ENCODE measurements around the gene SATB2.
A peak's percentile ranks its signal among the peaks of the same experiment; 100 is the strongest.

Gene SATB2

DNA sequence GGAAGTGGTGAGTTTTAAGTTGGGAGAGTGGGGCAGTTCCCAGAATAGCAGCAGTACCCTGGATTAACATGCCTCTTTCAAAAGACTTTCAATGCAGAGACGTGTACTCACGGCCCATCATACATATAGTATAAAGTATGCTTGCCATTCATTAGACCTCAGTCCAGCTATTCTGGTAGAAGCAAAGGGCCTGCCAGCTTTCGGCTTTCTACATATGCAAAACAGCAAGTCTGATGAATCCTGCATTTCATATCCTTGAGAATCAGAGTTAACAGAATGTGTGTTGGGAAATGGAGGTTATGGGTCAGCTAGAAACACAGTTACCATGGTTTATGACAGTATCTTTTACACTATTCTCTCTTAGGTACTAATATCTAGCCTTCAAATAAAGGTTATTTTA is 27.5 kb downstream of the SATB2 start:
- H4K20me1 ChIP-seq (ENCODE audit: insufficient read depth, low read length) = no peaks in the 10 kb centered on the region

DNA sequence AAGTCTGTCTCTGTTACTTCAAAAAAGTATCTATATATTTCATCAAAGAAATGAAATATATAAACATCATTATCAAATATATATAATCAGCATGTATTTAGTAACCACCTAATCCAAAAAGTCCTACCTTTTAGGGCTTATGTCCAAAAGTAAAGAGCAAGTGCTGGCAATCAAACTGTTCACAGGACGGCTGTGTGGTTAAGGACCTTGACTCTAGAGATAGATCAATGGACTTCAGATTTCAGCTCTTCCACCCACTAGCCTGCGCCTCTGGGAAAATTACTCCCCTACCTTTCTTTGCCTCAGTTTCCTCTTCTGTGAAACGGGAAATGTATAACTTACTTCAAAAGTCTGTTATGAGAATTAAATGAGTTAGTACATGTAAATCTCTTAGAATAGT is 29.4 kb downstream of the SATB2 start:
- Histone ChIP-seq H3K9ac (ENCODE audit: low read length) (peak overlapping the region; percentile 14; the same call in 1 of the 2 replicates), H3K4me3 (ENCODE audit: low read depth, low read length, poor library complexity, severe bottlenecking) (peak overlapping the region; percentile 19), H4K20me1 (ENCODE audit: insufficient read depth, low read length) (no peaks in the 10 kb centered on the region), H3K4me2 (ENCODE audit: low read length) (peak overlapping the region; percentile 57), H3K79me2 (ENCODE audit: insufficient read depth, low read length) (peaks cover 55% of the 10 kb centered on the region), H3K27ac (ENCODE audit: low read depth, low read length, poor library complexity, severe bottlenecking) (peak overlapping the region; percentile 97), H3F3A (ENCODE audit: insufficient read depth, low read length) (peaks cover 5% of the 10 kb centered on the region; the same call in 1 of the 2 replicates), H3K9me2 (ENCODE audit: low read depth, low read length) (no peaks in the 10 kb centered on the region), H3K36me3 (ENCODE audit: insufficient read depth, low read length) (peaks cover 45% of the 10 kb centered on the region), H3K27me3 (ENCODE audit: insufficient read depth, low read length) (no peaks in the 10 kb centered on the region), H3K4me1 (ENCODE audit: insufficient read depth, low read length, severe bottlenecking) (peaks cover 75% of the 10 kb centered on the region), H3K9me3 (ENCODE audit: low read length) (no peaks in the 10 kb centered on the region), H2AFZ (ENCODE audit: low read length) (no peak overlapping the region)
- TF ChIP-seq EZH2 (IDR thresholded peaks at IDR 0.05; ENCODE audit: borderline replicate concordance, low read length) = no peak
- TF ChIP-seq, protein P1, sequence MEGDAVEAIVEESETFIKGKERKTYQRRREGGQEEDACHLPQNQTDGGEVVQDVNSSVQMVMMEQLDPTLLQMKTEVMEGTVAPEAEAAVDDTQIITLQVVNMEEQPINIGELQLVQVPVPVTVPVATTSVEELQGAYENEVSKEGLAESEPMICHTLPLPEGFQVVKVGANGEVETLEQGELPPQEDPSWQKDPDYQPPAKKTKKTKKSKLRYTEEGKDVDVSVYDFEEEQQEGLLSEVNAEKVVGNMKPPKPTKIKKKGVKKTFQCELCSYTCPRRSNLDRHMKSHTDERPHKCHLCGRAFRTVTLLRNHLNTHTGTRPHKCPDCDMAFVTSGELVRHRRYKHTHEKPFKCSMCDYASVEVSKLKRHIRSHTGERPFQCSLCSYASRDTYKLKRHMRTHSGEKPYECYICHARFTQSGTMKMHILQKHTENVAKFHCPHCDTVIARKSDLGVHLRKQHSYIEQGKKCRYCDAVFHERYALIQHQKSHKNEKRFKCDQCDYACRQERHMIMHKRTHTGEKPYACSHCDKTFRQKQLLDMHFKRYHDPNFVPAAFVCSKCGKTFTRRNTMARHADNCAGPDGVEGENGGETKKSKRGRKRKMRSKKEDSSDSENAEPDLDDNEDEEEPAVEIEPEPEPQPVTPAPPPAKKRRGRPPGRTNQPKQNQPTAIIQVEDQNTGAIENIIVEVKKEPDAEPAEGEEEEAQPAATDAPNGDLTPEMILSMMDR (IDR thresholded peaks at IDR 0.05; ENCODE audit: low read length) = no peak

More for the DNA sequence above, 27.5 kb downstream of the SATB2 start:
- TF ChIP-seq EZH2 (IDR thresholded peaks at IDR 0.05; ENCODE audit: borderline replicate concordance, low read length) = no peak
- TF ChIP-seq, protein P1 (IDR thresholded peaks at IDR 0.05; ENCODE audit: low read length) = no peak
- Histone ChIP-seq H3K9ac (ENCODE audit: low read length) (peak overlapping the region; percentile 86), H3K27ac (ENCODE audit: low read depth, low read length, poor library complexity, severe bottlenecking) (peak overlapping the region; percentile 97), H3K9me3 (ENCODE audit: low read length) (no peaks in the 10 kb centered on the region), H3K36me3 (ENCODE audit: insufficient read depth, low read length) (peaks cover 46% of the 10 kb centered on the region), H3K4me1 (ENCODE audit: insufficient read depth, low read length, severe bottlenecking) (peaks cover 75% of the 10 kb centered on the region), H3K79me2 (ENCODE audit: insufficient read depth, low read length) (peaks cover 53% of the 10 kb centered on the region), H3K27me3 (ENCODE audit: insufficient read depth, low read length) (no peaks in the 10 kb centered on the region), H3K4me3 (ENCODE audit: low read depth, low read length, poor library complexity, severe bottlenecking) (peak overlapping the region; percentile 76), H3K9me2 (ENCODE audit: low read depth, low read length) (no peaks in the 10 kb centered on the region), H2AFZ (ENCODE audit: low read length) (no peak overlapping the region), H3F3A (ENCODE audit: insufficient read depth, low read length) (no peaks in the 10 kb centered on the region), H3K4me2 (ENCODE audit: low read length) (peak overlapping the region; percentile 66)

DNA sequence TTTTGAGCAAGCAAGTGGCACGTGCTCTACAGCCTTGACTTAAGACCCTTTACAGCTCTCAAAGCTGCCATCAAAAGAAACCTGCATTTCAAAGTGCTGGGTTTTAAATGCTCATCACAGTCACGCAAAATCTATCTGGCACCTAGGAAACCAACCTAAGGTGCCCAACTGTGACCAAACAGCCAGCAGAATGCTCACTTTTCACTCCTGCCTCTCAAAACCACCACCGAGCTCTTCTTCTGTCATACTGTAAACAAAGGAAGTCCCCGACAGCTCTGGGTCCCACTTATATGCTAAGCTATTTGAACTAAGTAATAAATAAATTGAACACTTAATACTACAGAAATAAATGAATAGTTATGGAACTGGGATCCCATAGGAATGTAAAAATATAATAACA is 33.6 kb downstream of the SATB2 start:
- no peaks in the 10 kb centered on the region for H3K9me2 ChIP-seq (ENCODE audit: low read depth, low read length)
- peaks cover 93% of the 10 kb centered on the region for H3K4me1 ChIP-seq (ENCODE audit: insufficient read depth, low read length, severe bottlenecking)
- H2AFZ ChIP-seq (ENCODE audit: low read length) = no peak overlapping the region
- H3K9ac ChIP-seq (ENCODE audit: low read length) = peak overlapping the region; percentile 71
- H3K36me3 ChIP-seq (ENCODE audit: insufficient read depth, low read length) = peaks cover 52% of the 10 kb centered on the region
- H3K9me3 ChIP-seq (ENCODE audit: low read length) = no peaks in the 10 kb centered on the region
- no peaks in the 10 kb centered on the region for H4K20me1 ChIP-seq (ENCODE audit: insufficient read depth, low read length)
- peaks cover 57% of the 10 kb centered on the region for H3K79me2 ChIP-seq (ENCODE audit: insufficient read depth, low read length)
- no peaks in the 10 kb centered on the region for H3K27me3 ChIP-seq (ENCODE audit: insufficient read depth, low read length)
- TF ChIP-seq, protein P1 (IDR thresholded peaks at IDR 0.05; ENCODE audit: low read length) = no peak
- TF ChIP-seq EZH2 (IDR thresholded peaks at IDR 0.05; ENCODE audit: borderline replicate concordance, low read length) = no peak
- H3K27ac ChIP-seq (ENCODE audit: low read depth, low read length, poor library complexity, severe bottlenecking) = peak overlapping the region; percentile 97
- H3K4me2 ChIP-seq (ENCODE audit: low read length) = peak overlapping the region; percentile 73
- peak overlapping the region; percentile 53 for H3K4me3 ChIP-seq (ENCODE audit: low read depth, low read length, poor library complexity, severe bottlenecking)
- peaks cover 5% of the 10 kb centered on the region; the same call in 1 of the 2 replicates for H3F3A ChIP-seq (ENCODE audit: insufficient read depth, low read length)

All from OCI-LY1 (cell line).